Retinal pigment epithelial cell (primary cell): ENCODE results near the gene NXN.
"Not testable (repeated sequence)": the region's sequence is repeated elsewhere in the genome, so short reads cannot be mapped to it uniquely, and the experiment has no call there.

Experiments
- DNase-seq: peaks from one replicate; pipeline ENCODE4 v3.0.0-alpha.2; 2010; ENCODE audit warnings: low read depth
- H3K4me3 ChIP-seq: 2 replicates; pipeline ENCODE4 v1.5.1; 2011; ENCODE audit warnings: mild to moderate bottlenecking, low read length, control low read depth, moderate library complexity
- CTCF ChIP-seq: conservative IDR thresholded peaks from 2 replicates; pipeline ENCODE4 v1.5.1; 2011; ENCODE audit warnings: low read depth, low read length, control low read depth, inconsistent platforms

Gene NXN

GRCh38 chr17:859061-859823 is 120.3 kb downstream of the NXN start:
- no peak for DNase-seq
- H3K4me3 ChIP-seq = no peak overlapping the region
- no peak for TF ChIP-seq CTCF

GRCh38 chr17:856149-856548 is 123.4 kb downstream of the NXN start:
- no peak overlapping the region for H3K4me3 ChIP-seq
- no peak for TF ChIP-seq CTCF
- DNase-seq = no peak

- H3K4me3 ChIP-seq = no peak overlapping the region
- DNase-seq = no peak
- TF ChIP-seq CTCF = no peak
Observed at GRCh38 chr17:855569-855968, 124.0 kb downstream of the NXN start.

GRCh38 chr17:852850-853249 is 126.7 kb downstream of the NXN start:
- H3K4me3 ChIP-seq, DNase-seq: not testable (repeated sequence)

GRCh38 chr17:852349-852748 is 127.2 kb downstream of the NXN start:
- TF ChIP-seq CTCF = no peak
- DNase-seq = no peak
- H3K4me3 ChIP-seq = no peak overlapping the region

GRCh38 chr17:851924-852323 is 127.7 kb downstream of the NXN start:
- H3K4me3 ChIP-seq = no peak overlapping the region
- DNase-seq = no peak
- no peak for TF ChIP-seq CTCF

GRCh38 chr17:850851-851763 is 128.5 kb downstream of the NXN start:
- no peak overlapping the region for H3K4me3 ChIP-seq
- no peak for DNase-seq
- no peak for TF ChIP-seq CTCF
